Neutrophil (primary cell): ENCODE data around the gene PPM1D.
"Not testable (repeated sequence)": the region's sequence is repeated elsewhere in the genome, so short reads cannot be mapped to it uniquely, and the experiment has no call there.

Experiments
- H3K27ac ChIP-seq: fragments of 200-600 bp; sonication (generic); 2 replicates; pipeline ENCODE4 v1.5.1; 2016; ENCODE audit warnings: mild to moderate bottlenecking, moderate library complexity
- H3K27me3 ChIP-seq: fragments of 200-600 bp; sonication (generic); 2 replicates; pipeline ENCODE4 v1.6.0; 2016; ENCODE audit warnings: mild to moderate bottlenecking
- H3K36me3 ChIP-seq: fragments of 200-600 bp; sonication (generic); 2 replicates; pipeline ENCODE4 v1.5.1; 2017
- H3K4me1 ChIP-seq, 2 experiments: fragments of 200-600 bp in 1 of 2; sonication (generic) in 1 of 2; 1 replicate in 1 of 2; 2 replicates in 1 of 2; pipeline versions ENCODE4 v1.5.1 to v1.6.1; 2013 to 2016; ENCODE audit warnings: low read depth in 1 of 2, low read length in 1 of 2, mild to moderate bottlenecking in 1 of 2, moderate library complexity in 1 of 2; ENCODE audit not compliant: control insufficient read depth in 1 of 2, insufficient read depth in 1 of 2
- H3K4me3 ChIP-seq, 2 experiments: fragments of 200-600 bp in 1 of 2; sonication (generic) in 1 of 2; 1 replicate in 1 of 2; 2 replicates in 1 of 2; pipeline ENCODE4 v1.5.1; 2013 to 2016; ENCODE audit warnings: low read depth in 1 of 2, low read length in 1 of 2, mild to moderate bottlenecking in 1 of 2, moderate library complexity in 1 of 2
- H3K9me3 ChIP-seq: fragments of 200-600 bp; sonication (generic); 2 replicates; pipeline ENCODE4 v1.5.1; 2016
- TF ChIP-seq, protein P1 (sequence below): fragments of 200-600 bp; sonication (generic); IDR thresholded peaks from 2 replicates; pipeline ENCODE4 v1.5.1; 2016; ENCODE audit warnings: antibody characterized with exemption

The PPM1D gene

DNA sequence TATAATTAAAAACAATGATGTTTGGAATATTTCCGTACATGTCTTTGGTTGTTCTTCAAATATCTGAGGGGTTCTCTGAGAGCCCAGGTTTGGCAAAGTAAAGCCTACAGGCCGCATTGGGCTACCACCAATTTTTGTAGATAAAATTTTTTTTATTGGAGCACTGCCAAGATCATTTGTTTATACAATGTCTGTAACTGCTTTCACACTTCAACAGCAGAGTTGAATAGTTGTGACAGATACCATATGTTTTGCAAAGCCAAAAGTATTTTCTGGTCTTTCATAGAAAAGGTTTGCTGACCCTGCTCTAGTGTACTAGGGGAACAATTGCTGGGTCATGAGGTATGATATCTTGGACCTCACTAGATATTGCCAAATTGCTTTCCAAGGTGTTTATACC lies 10.5 kb downstream of the PPM1D start:
- Histone ChIP-seq H3K9me3 (no peaks in the 10 kb centered on the region), H3K27me3 (no peaks in the 10 kb centered on the region), H3K4me3 (no peak overlapping the region), H3K27ac (no peak overlapping the region), H3K36me3 (peaks cover 9% of the 10 kb centered on the region), H3K4me1 (no peaks in the 10 kb centered on the region)
- TF ChIP-seq, protein P1, sequence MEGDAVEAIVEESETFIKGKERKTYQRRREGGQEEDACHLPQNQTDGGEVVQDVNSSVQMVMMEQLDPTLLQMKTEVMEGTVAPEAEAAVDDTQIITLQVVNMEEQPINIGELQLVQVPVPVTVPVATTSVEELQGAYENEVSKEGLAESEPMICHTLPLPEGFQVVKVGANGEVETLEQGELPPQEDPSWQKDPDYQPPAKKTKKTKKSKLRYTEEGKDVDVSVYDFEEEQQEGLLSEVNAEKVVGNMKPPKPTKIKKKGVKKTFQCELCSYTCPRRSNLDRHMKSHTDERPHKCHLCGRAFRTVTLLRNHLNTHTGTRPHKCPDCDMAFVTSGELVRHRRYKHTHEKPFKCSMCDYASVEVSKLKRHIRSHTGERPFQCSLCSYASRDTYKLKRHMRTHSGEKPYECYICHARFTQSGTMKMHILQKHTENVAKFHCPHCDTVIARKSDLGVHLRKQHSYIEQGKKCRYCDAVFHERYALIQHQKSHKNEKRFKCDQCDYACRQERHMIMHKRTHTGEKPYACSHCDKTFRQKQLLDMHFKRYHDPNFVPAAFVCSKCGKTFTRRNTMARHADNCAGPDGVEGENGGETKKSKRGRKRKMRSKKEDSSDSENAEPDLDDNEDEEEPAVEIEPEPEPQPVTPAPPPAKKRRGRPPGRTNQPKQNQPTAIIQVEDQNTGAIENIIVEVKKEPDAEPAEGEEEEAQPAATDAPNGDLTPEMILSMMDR, result no peak

DNA sequence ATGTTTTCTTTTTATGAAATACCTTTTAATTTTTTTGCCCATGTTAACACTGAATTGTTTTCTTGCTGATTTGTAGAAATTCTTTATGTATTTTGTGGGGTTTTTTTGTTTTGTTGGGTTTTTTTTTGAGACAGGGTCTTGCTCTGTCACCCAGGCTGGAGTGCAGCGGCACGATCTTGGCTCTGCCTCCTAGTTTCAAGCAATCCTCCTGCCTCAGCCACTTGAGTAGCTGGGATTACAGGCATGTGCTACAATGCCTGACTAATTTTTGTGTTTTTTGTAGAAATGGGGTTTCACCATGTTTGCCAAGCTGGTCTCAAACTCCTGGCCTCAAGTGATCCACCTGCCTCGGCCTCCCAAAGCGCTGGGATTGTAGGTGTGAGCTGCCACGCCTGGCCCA lies 11.3 kb downstream of the PPM1D start:
- H3K27ac ChIP-seq, H3K36me3 ChIP-seq, H3K27me3 ChIP-seq, H3K4me3 ChIP-seq, H3K4me1 ChIP-seq, H3K9me3 ChIP-seq: not testable (repeated sequence)

DNA sequence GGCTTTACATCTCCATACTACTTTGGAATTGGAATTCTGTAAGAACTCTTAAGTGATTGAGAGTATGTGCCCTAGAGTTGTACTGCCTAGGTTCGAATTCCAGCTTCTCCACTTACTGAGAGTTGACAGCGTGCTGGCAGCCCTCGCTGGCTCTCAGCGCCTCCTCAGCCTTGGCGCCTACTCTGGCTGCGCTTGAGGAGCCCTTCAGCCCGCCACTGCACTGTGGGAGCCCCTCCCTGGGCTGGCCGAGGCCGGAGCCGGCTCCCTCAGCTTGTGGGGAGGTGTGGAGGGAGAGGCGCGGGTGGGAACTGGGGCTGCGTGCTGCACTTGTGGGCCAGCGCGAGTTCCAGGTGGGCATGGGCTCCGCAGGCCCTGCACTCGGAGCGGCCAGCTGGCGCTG lies 13.3 kb downstream of the PPM1D start:
- no peaks in the 10 kb centered on the region for H3K27me3 ChIP-seq
- H3K4me3 ChIP-seq, result no peak overlapping the region
- H3K4me1 ChIP-seq, result no peaks in the 10 kb centered on the region
- peaks cover 9% of the 10 kb centered on the region for H3K36me3 ChIP-seq
- TF ChIP-seq, protein P1, result no peak
- H3K9me3 ChIP-seq, result no peaks in the 10 kb centered on the region
- no peak overlapping the region for H3K27ac ChIP-seq

DNA sequence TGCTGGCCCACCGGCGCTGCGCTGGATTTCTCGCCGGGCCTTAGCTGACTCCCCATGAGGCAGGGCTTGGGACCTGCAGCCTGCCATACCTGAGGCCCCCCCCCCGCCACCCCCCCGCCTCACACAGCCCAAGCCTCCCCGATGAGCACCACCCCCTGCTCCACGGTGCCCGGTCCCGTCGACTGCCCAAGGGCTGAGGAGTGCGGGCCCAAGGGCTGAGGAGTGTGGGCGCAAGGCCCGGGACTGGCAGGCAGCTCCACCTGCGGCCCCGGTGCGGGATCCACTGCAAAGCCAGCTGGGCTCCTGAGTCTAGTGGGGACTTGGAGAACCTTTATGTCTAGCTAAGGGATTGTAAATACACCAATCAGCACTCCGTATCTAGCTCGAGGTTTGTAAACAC lies 13.8 kb downstream of the PPM1D start:
- H3K27ac ChIP-seq, H3K4me1 ChIP-seq, H3K27me3 ChIP-seq, H3K4me3 ChIP-seq, H3K36me3 ChIP-seq, H3K9me3 ChIP-seq: not testable (repeated sequence)

DNA sequence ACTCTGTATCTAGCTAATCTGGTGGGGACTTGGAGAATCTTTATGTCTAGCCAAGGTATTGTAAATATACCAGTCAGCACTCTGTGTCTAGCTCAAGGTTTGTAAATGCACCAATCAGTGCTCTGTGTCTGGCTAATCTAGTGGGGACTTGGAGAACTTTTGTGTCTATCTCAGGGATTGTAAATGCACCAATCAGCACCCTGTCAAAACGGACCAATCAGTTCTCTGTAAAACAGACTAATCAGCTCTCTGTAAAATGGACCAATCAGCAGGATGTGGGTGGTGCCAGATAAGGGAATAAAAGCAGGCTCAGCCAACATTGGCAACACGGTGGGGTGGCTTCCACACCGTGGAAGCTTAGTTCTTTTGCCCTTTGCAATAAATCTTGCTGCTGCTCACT lies 14.3 kb downstream of the PPM1D start:
- H3K27ac ChIP-seq, H3K27me3 ChIP-seq, H3K4me3 ChIP-seq, H3K36me3 ChIP-seq, H3K4me1 ChIP-seq, H3K9me3 ChIP-seq: not testable (repeated sequence)

DNA sequence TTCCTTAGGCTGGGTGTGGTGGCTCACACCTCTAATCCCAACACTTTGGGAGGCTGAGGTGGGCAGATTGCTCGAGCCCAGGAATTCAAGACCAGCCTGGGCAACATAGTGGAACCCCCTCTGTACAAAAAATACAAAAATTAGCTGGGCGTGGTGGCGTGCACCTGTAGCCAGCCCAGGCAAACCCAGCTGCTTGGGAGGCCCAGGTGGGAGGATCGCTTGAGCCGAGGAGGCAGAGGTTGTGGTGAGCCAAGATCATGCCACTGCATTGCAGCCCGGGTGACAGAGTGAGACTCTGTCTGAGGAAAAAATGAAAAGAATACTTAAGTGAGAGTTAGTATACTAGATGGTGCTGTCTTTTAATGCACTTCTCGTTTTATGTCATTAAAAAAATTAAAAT lies 15.1 kb downstream of the PPM1D start:
- peaks cover 9% of the 10 kb centered on the region for H3K36me3 ChIP-seq
- no peaks in the 10 kb centered on the region for H3K9me3 ChIP-seq
- H3K27ac ChIP-seq, result no peak overlapping the region
- no peak overlapping the region for H3K4me3 ChIP-seq
- TF ChIP-seq, protein P1, result no peak
- no peaks in the 10 kb centered on the region for H3K4me1 ChIP-seq
- H3K27me3 ChIP-seq, result no peaks in the 10 kb centered on the region

DNA sequence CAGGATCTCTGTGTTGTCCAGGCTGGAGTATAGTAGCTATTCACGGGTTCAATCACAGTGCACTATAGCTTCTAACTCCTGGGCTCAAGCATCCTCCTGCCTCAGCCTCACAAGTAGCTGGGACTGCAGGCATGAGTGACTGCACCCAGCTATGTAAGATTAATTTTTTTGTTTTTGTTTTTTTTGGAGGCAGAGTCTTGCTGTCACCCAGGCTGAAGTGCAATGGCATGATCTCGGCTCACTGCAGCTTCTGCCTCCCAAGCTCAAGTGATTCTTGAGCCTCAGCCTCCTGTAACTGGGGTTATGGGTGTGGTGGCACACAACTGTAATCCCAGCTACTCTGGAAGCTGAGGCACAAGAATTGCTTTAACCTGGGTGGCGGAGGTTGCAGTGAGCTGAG lies 15.8 kb downstream of the PPM1D start:
- Histone ChIP-seq H3K27me3 (no peaks in the 10 kb centered on the region), H3K36me3 (peaks cover 9% of the 10 kb centered on the region), H3K9me3 (no peaks in the 10 kb centered on the region), H3K4me1 (no peaks in the 10 kb centered on the region), H3K27ac (no peak overlapping the region), H3K4me3 (no peak overlapping the region)
- TF ChIP-seq, protein P1, result no peak
